ENCODE measurements around the gene KLF11.
"Not testable (repeated sequence)": the region's sequence is repeated elsewhere in the genome, so short reads cannot be mapped to it uniquely, and the experiment has no call there.

KLF11 gene

GRCh38 chr2:10026940-10027569 lies 16.3 kb upstream of the KLF11 start:
- no peak for DNase-seq (ENCODE audit: low read depth)

GRCh38 chr2:10027660-10028330 lies 15.6 kb upstream of the KLF11 start:
- no peak for DNase-seq (ENCODE audit: low read depth)

GRCh38 chr2:10028407-10028987 lies 14.9 kb upstream of the KLF11 start:
- no peak for DNase-seq (ENCODE audit: low read depth)

GRCh38 chr2:10028988-10029874 lies 14.1 kb upstream of the KLF11 start:
- DNase-seq (ENCODE audit: low read depth), result peak; percentile 33

- DNase-seq (ENCODE audit: low read depth), result no peak
Observed at GRCh38 chr2:10029875-10030223, 13.5 kb upstream of the KLF11 start.

- DNase-seq (ENCODE audit: low read depth), result no peak
Observed at GRCh38 chr2:10030311-10030736, 13.0 kb upstream of the KLF11 start.

GRCh38 chr2:10030798-10031197 lies 12.6 kb upstream of the KLF11 start:
- not testable (repeated sequence) for DNase-seq (ENCODE audit: low read depth)

- no peak for DNase-seq (ENCODE audit: low read depth)
Observed at GRCh38 chr2:10031886-10032745, 11.2 kb upstream of the KLF11 start.

- no peak for DNase-seq (ENCODE audit: low read depth)
Observed at GRCh38 chr2:10032746-10033105, 10.6 kb upstream of the KLF11 start.

- no peak for DNase-seq (ENCODE audit: low read depth)
Observed at GRCh38 chr2:10033251-10034006, 9.9 kb upstream of the KLF11 start.

GRCh38 chr2:10034333-10035052 lies 8.9 kb upstream of the KLF11 start:
- DNase-seq (ENCODE audit: low read depth), result no peak

- no peak for DNase-seq (ENCODE audit: low read depth)
Observed at GRCh38 chr2:10035053-10035422, 8.3 kb upstream of the KLF11 start.

GRCh38 chr2:10035633-10036032 lies 7.7 kb upstream of the KLF11 start:
- DNase-seq (ENCODE audit: low read depth), result no peak

GRCh38 chr2:10036095-10036884 lies 7.1 kb upstream of the KLF11 start:
- peak; percentile 38 for DNase-seq (ENCODE audit: low read depth)

GRCh38 chr2:10038123-10038522 lies 5.2 kb upstream of the KLF11 start:
- DNase-seq (ENCODE audit: low read depth), result no peak

GRCh38 chr2:10038716-10039115 lies 4.6 kb upstream of the KLF11 start:
- DNase-seq (ENCODE audit: low read depth), result no peak

- DNase-seq (ENCODE audit: low read depth), result no peak
Observed at GRCh38 chr2:10039658-10040410, 3.5 kb upstream of the KLF11 start.

- DNase-seq (ENCODE audit: low read depth), result no peak
Observed at GRCh38 chr2:10041711-10042110, 1.6 kb upstream of the KLF11 start.
